Mononuclear cell (primary cell): ENCODE data around the gene GOLGB1. TPM values are rescaled to one million over a fixed set of nuclear protein-coding genes. Genes with fewer than 3 reads are reported as not detected.

Source experiments
- H3K27me3 ChIP-seq: 2 replicates; pipeline ENCODE4 v1.6.0; 2011; ENCODE audit warnings: low read length, control low read depth; ENCODE audit not compliant: insufficient read depth
- H3K4me1 ChIP-seq: 2 replicates; pipeline ENCODE4 v1.5.1; 2011; ENCODE audit warnings: mild to moderate bottlenecking, low read length, control low read depth; ENCODE audit not compliant: insufficient read depth
- H3K4me3 ChIP-seq: 2 replicates; pipeline ENCODE4 v1.5.1; 2011; ENCODE audit warnings: mild to moderate bottlenecking, low read length, moderate library complexity
- H3K9me3 ChIP-seq: 2 replicates; pipeline ENCODE4 v1.5.1; 2011; ENCODE audit warnings: low read depth, mild to moderate bottlenecking, control low read depth, low read length
- total RNA-seq: library from RNA; depleted of rRNA; stranded (reverse); fragments of >200 nt; gene quantifications from one replicate; pipeline ENCODE4 v1.2.3, GENCODE V29; 2012

The GOLGB1 gene
- total RNA-seq, 1 donor = 36.3 TPM

DNA sequence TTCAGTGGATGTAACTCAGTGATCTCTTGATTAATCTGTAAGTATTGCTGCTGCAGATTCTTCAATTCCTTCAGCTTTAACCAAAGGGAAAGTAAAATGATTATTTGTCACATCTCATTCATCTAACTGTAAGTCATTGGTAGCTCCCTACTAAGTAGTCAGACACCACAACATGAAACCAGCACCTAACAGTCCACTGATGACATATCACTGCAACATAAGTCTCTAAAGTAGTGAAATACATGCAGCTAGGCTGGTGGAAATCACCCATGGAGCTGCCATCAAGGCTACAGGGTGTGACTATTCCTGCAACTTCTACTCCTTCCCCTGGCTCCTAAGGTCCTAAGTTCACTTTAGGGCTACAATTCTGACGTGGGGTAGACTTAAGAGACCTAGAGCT, 67.7 kb downstream of the GOLGB1 start:
- Histone ChIP-seq H3K4me1 (no peaks in the 10 kb centered on the region), H3K9me3 (no peaks in the 10 kb centered on the region), H3K27me3 (no peaks in the 10 kb centered on the region), H3K4me3 (no peak overlapping the region)

DNA sequence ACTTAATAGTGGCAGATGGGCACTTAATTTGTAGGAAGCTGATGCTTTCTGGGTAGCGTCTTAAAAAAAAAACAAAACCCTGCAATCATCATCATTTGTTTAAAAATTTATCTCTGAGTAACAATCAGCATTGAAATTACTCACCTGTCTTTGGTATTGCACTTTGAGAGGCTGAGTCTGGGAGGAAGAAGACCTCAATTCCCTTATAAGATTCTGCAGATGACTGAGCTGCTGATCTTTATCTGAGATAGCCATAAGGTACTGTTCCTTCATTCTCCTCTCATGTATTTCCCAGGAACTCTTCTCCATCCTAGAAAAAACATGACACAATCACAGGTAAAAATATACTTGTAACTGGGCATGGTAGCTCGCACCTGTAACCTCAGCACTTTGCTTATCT, 72.4 kb downstream of the GOLGB1 start:
- no peaks in the 10 kb centered on the region for H3K4me1 ChIP-seq
- H3K4me3 ChIP-seq = no peak overlapping the region
- no peaks in the 10 kb centered on the region for H3K9me3 ChIP-seq
- no peaks in the 10 kb centered on the region for H3K27me3 ChIP-seq

DNA sequence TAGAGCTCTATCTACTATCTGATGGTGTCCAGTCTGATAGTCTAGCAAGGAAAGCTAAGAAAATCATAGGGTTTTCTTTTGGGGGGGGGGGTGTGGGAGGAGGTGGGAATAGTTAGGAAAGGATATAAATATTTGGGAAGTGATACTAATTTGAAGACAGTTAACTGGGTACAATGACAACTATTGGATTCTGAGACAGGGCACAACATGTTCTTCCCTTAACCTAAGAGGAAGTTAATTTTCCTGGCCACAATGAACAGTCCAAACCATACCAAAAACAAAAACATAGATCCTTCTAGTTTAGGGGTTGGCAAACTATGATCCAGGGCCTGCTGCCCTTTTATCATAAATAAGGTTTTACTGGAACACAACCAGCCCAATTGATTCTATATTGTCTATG, 78.9 kb downstream of the GOLGB1 start:
- peaks cover 21% of the 10 kb centered on the region for H3K4me1 ChIP-seq
- H3K4me3 ChIP-seq = no peak overlapping the region
- H3K27me3 ChIP-seq = no peaks in the 10 kb centered on the region
- H3K9me3 ChIP-seq = no peaks in the 10 kb centered on the region

DNA sequence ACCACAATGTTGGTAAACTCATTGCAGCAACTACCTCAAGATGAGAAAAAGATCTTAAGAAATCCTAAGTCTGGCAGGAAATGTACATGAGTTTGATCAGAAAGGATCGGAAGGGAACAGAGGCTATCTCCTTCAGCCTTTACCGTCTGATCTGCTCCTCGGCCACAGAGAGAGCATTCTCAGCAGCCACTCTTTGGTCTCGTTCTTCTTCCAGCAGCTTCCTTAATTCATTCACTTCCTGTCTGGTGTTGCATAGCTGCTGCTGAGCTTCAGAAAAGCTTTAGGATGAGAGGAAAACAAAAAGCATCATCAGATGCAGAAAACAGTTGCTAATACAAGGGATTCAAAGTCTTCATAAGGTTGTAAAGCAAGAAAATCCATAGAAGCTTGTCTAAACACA, 82.2 kb downstream of the GOLGB1 start:
- Histone ChIP-seq H3K9me3 (no peaks in the 10 kb centered on the region), H3K4me3 (no peak overlapping the region), H3K4me1 (peaks cover 21% of the 10 kb centered on the region), H3K27me3 (no peaks in the 10 kb centered on the region)

DNA sequence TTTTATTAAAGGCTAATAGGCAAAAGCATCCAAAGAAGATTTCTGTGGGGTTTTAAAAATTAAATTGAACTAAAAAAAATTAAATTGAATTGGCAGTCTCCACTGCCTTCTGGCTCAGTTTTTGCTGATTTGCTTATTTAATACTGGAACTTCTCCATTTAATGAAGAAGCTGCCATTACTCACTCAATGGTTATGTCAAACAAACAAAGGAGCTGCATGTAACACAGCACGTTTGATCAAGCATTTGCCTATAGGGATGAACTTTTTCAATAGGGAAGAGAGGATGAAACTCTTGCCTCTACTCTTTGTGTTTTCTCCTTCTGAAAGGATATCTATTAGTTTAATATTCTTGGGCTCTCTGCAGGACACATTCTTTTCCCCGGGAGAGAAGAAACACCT, 84.1 kb downstream of the GOLGB1 start:
- no peaks in the 10 kb centered on the region for H3K9me3 ChIP-seq
- no peaks in the 10 kb centered on the region for H3K27me3 ChIP-seq
- no peak overlapping the region for H3K4me3 ChIP-seq
- H3K4me1 ChIP-seq = peaks cover 29% of the 10 kb centered on the region

DNA sequence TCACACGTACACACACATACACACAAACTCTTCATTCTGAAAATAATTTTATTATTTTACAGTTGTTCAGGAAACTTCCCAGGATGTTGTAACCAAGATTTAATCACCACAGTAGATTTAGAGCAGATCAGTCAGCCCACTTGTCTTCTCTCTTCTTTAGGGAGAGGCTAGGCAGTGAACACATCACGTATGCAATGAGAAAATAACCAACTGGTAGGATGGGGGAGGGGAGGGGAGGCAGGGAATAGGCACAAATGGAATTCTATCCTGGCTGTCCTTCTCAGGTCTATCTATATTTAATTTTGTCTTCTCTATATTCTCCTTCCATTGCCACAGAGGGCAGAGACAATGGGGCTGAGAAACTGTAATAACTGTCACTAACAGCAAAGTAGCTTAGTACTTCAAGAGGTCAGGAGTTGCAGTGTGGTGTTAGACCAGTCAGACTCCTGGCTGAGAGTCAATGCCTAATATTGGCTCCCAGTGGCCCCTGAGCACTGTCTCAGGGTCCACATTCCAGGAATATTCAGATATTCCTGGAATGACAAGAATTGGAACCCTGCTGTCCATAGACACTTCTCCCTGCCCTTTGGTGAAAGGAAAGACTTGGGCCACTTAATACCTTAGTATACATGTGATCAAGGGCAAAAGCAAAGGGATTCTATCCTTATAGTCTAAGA, 86.2 kb downstream of the GOLGB1 start:
- no peaks in the 10 kb centered on the region for H3K27me3 ChIP-seq
- H3K9me3 ChIP-seq = no peaks in the 10 kb centered on the region
- no peak overlapping the region for H3K4me3 ChIP-seq
- peaks cover 50% of the 10 kb centered on the region for H3K4me1 ChIP-seq

DNA sequence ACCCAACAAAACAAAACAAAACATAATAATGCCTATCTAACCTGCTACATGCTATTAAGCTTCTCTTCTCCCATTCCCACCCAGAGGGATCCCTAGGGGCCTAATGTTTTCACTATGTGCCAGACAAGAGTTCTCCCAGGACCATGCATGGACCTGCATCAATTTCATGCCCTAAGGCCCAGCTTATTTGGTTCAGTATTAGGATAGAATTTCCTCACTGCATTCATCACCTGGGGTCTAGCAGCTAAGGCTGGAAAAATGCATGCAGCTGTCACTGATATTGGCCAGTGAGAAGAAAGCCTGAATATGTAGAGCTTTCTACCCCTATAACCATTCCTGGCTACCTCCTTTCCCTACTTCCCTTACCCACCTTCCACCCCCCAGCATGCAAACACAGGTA, 86.8 kb downstream of the GOLGB1 start:
- Histone ChIP-seq H3K9me3 (no peaks in the 10 kb centered on the region), H3K4me1 (peaks cover 50% of the 10 kb centered on the region), H3K4me3 (no peak overlapping the region), H3K27me3 (no peaks in the 10 kb centered on the region)

DNA sequence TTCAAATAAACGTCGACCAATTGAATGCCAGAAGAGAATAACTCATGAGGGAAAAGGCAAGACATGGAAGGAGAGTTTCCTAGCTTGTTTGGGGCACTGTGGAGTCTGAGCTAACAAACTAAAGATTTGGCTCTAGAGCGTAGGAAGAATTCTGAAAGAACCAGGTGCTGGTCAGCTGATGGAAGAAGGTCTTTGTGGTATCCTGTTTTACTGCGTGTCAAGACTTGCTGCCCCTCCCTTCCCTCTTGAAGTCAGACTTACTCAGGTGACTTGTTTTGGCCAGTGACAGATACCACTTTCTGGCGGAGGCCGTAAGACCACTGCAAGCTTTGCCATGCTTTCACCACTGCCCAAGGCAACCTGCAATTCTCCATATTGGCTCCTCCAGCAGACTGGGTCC, 88.2 kb downstream of the GOLGB1 start:
- Histone ChIP-seq H3K4me3 (no peak overlapping the region), H3K27me3 (no peaks in the 10 kb centered on the region)

DNA sequence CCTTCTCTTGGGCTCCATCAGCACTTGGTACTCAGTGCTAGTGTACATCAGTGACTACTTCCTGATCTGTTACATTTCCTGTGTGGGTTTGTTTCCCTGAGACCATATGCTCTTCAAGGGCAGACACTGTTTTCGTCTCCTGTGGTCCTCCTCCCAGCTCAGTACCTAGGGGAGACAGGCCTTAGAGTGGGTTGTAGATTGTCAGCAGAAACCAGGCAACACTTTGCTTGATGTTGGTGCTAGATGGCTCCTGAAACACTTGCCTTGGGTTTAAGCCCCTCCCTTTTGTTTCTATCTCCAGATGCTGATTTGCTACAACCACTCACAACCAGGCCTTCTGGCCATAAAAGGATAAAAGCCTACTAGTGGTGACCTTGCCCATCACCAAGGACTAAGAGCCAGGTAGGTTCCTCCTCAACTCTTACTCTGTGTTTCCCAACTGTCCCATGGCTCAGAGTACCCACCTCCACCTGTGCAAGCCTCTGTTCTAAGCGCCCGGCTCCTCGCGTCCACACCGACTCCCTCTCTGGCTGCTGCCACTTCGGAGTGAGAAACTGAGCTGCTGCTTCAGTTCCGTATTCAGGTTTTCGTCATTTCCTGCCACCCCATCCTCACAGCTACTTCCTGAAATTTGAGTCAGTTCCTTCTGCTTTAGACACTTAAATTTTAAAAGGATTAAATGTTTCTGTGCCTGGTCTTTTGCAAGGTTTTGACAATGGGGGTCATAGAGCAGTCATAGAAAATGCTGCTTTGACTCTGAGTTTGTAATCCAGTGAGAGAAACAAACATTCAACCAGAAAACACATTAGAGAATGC, 89.0 kb downstream of the GOLGB1 start, which contains the start of gene HCLS1:
Gene HCLS1, minus strand, starts transcription at position 548 of the 816 bp plus-strand sequence. CDS start 2,556 bp downstream, outside the sequence.
- Histone ChIP-seq H3K27me3 (no peaks in the 10 kb centered on the region), H3K4me3 (peak within 1 kb of the TSS; percentile 52), H3K4me1 (peaks cover 45% of the 10 kb centered on the region), H3K9me3 (no peaks in the 10 kb centered on the region)

More for the DNA sequence above, 88.2 kb downstream of the GOLGB1 start:
- Histone ChIP-seq H3K9me3 (no peaks in the 10 kb centered on the region), H3K4me1 (peaks cover 46% of the 10 kb centered on the region)

DNA sequence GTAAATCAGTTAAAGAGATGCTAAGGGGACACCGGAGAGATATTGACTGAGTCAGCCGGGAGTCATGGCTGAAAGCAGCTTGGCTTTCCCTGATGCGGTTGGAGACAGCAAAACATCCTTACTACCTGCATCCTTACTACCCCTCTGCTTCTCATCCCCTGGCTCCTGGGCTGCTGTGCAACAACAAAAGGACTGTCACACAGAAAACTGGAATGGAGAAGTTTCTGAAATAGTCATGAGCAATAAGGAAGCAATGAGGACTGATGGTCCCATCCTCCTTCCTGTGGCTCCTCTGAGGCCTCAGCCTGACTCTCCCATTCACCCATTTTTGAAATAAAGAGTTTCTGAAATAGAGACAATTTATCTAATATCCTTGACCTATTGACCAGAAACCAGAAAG, 90.0 kb downstream of the GOLGB1 start:
- no peaks in the 10 kb centered on the region for H3K9me3 ChIP-seq

DNA sequence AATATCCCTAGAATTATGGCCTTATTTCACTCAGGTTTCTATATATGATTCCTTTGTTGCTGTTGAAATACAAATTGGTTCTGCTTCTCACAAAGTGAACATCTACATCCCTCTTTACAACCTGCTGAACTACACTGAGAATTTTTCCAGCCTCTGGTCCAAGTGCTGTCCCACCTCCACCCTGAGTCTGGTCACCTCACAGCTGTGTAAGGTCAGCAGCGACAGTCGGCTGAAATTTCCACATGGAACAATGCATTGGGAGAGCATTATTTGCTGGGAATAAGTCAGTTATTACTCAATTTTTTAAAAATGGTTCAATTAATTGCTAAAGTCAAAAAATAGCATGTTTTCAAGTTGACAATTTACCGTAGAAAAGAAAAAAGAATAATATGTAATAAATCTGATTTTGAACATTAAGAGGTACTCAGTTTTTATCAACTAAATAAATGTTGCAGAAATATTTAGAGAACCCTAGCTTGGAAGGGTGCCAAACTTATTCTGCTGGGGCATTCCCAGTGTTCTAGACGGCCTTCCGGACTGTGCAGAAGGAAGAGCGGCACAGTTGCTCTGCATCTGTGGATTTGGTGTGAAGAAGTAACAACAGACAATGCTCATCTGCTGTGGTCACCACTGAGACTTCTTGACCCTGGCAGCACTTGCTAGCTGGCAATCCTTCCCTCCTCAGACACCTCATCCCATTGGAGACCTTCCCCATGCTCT, 90.7 kb downstream of the GOLGB1 start:
- Histone ChIP-seq H3K4me3 (peak overlapping the region; percentile 52), H3K9me3 (no peaks in the 10 kb centered on the region), H3K4me1 (peaks cover 57% of the 10 kb centered on the region), H3K27me3 (no peaks in the 10 kb centered on the region)

More for the DNA sequence above, 90.0 kb downstream of the GOLGB1 start:
- peak overlapping the region; percentile 52 for H3K4me3 ChIP-seq
- peaks cover 50% of the 10 kb centered on the region for H3K4me1 ChIP-seq
- H3K27me3 ChIP-seq = no peaks in the 10 kb centered on the region

DNA sequence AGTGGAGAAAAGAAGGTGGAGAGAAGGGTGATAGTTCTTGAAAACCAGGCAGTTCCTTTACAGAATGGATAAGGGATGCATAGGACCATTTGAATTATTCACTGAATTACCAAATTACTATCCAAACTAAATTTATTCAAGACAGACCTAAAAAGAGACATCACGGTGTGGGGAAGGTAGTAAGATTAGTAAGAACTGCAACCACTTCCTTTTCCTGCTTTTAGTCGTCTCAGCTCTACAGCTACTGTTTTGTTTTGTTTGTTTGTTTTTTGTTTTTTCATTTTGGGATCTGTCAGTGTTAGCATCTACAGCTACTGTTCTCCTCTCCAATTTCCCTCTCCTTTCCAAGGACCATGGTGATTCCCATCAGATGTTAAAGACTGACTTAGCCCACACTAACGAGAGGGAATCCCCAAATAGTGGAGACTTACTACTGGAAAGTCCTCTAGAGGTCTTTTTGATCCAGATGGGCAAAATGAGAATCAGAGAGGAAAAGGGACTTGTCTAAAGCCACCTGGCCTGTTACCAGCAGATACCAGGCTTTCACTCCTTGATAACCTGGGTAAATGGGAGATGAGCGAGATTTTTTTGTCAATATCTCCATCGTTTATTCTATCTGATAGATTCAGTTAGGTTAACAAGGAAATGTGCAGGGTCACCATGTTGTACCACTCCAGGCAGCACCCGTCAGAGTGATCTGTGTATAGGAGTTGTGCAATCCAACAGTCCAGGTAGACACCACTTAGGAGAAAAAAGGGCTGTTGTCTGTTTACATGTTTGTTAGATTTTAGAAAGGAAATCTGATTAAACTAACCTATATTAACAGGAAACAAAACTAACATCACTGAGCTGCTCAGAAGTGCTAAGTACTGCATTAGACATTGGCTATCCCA, 94.8 kb downstream of the GOLGB1 start:
- Histone ChIP-seq H3K4me1 (peaks cover 53% of the 10 kb centered on the region), H3K27me3 (no peaks in the 10 kb centered on the region), H3K4me3 (no peak overlapping the region), H3K9me3 (no peaks in the 10 kb centered on the region)

DNA sequence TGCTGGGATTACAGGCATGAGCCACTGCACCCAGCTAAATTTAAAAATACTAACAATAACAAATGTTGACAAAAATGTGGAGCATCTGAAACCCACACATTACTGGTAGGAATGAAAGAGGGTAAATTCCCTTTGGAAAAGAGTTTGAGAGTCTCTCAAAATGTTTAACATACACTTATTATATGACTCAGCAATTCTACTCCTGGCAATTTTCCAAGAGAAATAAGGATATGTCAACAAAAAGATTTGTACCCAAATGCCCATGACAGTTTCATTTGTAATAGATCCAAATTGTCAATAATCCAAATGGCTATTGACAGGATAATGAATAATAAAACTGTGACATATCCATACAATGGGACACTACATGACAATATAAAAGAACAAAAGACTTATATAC, 97.9 kb downstream of the GOLGB1 start:
- Histone ChIP-seq H3K27me3 (no peaks in the 10 kb centered on the region), H3K4me3 (no peak overlapping the region), H3K4me1 (peaks cover 26% of the 10 kb centered on the region), H3K9me3 (no peaks in the 10 kb centered on the region)

DNA sequence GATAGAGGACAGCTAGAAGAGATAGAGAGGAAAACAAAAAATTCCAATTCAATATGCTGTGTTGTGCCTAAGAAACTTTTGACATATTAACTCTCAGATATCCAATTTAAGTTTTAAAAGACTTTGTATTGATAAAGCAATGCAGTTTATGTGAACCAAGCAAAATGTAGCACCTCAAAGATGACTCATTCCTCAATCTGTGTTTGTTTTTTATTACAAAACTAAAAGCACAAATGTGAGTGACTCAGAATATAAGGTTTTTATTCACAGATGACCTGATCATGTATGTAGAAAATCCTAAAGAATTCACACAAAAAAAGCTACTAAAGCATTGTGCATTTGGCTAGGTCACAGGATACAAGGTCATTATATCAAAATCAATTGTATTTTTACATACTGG, 99.9 kb downstream of the GOLGB1 start:
- no peak overlapping the region for H3K4me3 ChIP-seq
- no peaks in the 10 kb centered on the region for H3K9me3 ChIP-seq
- H3K4me1 ChIP-seq = peaks cover 21% of the 10 kb centered on the region
- no peaks in the 10 kb centered on the region for H3K27me3 ChIP-seq
